Measurements from ENCODE around the gene FNDC8. TPM values are rescaled to one million over a fixed set of nuclear protein-coding genes. Genes with fewer than 3 reads are reported as not detected.
A peak's percentile ranks its signal among the peaks of the same experiment; 100 is the strongest.
"Not testable (repeated sequence)": the region's sequence is repeated elsewhere in the genome, so short reads cannot be mapped to it uniquely, and the experiment has no call there.

Gene FNDC8
- total RNA-seq, 1 experiment from 2014 or later: not detected

DNA sequence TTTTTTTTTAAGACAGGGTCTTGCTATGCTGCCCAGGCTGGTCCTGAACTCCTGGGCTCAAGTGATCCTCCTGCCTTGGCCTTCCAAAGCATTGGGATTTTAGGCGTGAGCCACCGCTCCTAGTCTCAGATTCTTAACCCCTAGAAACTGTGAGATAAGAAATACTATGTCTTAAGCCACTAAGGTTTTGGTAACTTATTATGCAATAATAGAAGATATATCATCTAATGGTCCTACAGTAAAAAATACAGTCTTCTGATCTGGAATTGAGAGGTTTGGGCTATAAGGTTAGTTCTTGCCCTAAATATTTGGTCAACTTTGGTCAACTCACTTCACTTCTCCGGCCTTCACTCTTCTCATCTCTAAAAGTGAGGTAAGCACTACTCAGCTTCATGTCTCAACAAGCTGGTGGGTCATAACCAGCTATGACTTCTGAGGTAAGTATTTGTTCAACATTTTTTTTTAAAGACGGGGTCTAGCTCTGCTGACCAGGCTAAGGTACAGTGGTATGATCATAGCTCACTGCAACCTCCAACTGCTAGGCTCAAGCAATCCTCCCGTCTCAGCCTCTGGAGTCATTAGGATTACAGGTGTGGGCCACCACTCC, 16.5 kb upstream of the FNDC8 start:
- no peaks in the 10 kb centered on the region for H3K27me3 ChIP-seq (replicated peaks)
- H3K4me3 ChIP-seq: no peak overlapping the region
- H3K4me1 ChIP-seq (replicated peaks): peaks cover 4% of the 10 kb centered on the region
- no peak overlapping the region for H3K27ac ChIP-seq
- no peak for DNase-seq (ENCODE audit: low read depth in 1 of 2, low spot score in 2 of 2)
- H3K36me3 ChIP-seq: peaks cover 49% of the 10 kb centered on the region
- no peaks in the 10 kb centered on the region for H3K9me3 ChIP-seq (replicated peaks)

DNA sequence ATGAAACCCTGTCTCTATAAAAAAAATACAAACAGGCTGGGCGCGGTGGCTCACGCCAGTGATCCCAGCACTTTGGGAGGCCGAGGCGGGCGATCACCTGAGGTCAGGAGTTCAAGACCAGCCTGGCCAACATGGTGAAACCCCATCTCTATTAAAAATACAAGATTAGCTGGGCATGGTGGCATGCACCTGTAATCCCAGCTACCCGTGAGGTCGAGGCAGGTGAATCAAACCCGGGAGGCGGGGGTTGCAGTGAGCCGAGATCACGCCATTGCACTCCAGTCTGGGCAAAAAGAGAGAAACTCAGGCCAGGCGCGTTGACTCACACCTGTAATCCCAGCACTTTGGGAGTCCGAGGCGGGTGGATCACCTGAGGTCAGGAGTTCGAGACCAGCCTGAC, 10.6 kb upstream of the FNDC8 start:
- not testable (repeated sequence) for H3K27ac ChIP-seq; DNase-seq (ENCODE audit: low read depth in 1 of 2, low spot score in 2 of 2); H3K9me3 ChIP-seq (replicated peaks); H3K4me3 ChIP-seq; H3K27me3 ChIP-seq (replicated peaks)
- Histone ChIP-seq H3K36me3 (peaks cover 40% of the 10 kb centered on the region), H3K4me1 (replicated peaks) (peaks cover 11% of the 10 kb centered on the region)

DNA sequence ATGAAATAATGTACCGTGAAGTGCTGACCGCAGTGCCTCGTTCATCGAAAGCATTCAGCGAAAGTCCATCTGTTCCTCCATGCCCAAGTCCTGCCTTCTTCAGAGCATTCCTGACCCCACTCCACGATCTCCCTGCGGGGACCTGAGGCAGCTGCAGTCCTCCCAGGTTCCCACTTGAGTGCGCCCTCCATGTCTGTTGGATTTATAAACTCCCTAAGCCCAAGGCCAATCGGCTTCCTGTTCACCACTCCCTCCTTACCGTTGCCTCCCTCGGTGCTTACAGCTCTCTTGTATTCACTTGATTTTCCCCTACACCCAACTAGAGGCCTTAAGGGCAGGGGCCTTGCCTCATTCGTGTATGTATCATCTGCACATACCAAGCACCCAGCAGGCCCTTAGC, 4.6 kb upstream of the FNDC8 start:
- no peak for DNase-seq (ENCODE audit: low read depth in 1 of 2, low spot score in 2 of 2)
- Histone ChIP-seq H3K4me3 (no peak overlapping the region), H3K36me3 (peaks cover 41% of the 10 kb centered on the region), H3K27ac (no peak overlapping the region), H3K4me1 (replicated peaks) (peaks cover 43% of the 10 kb centered on the region), H3K27me3 (replicated peaks) (no peaks in the 10 kb centered on the region), H3K9me3 (replicated peaks) (no peaks in the 10 kb centered on the region)

DNA sequence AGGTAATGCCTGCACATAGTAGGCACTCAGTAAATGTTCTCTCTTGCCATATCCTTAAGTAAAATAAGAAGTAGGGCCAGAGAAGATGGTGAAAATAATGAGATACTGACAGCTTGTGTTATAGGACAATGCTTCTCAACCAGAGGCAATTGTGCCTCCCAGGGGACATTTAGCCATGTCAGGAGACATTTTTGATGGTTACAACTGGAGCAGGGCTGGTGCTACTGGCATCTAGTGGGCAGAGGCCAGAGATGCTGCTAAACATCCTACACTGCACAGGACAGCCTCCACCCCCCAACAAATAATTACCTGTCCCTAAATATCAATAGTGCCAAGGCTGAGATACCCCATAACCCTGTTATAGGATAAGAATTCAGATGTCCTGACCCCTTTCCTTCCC, 3.4 kb upstream of the FNDC8 start:
- Histone ChIP-seq H3K27me3 (replicated peaks) (no peaks in the 10 kb centered on the region), H3K4me1 (replicated peaks) (peaks cover 43% of the 10 kb centered on the region), H3K36me3 (peaks cover 36% of the 10 kb centered on the region), H3K4me3 (no peak overlapping the region), H3K9me3 (replicated peaks) (no peaks in the 10 kb centered on the region), H3K27ac (no peak overlapping the region)
- DNase-seq (ENCODE audit: low read depth in 1 of 2, low spot score in 2 of 2): peak in 1 of 2 experiments; percentile 18

DNA sequence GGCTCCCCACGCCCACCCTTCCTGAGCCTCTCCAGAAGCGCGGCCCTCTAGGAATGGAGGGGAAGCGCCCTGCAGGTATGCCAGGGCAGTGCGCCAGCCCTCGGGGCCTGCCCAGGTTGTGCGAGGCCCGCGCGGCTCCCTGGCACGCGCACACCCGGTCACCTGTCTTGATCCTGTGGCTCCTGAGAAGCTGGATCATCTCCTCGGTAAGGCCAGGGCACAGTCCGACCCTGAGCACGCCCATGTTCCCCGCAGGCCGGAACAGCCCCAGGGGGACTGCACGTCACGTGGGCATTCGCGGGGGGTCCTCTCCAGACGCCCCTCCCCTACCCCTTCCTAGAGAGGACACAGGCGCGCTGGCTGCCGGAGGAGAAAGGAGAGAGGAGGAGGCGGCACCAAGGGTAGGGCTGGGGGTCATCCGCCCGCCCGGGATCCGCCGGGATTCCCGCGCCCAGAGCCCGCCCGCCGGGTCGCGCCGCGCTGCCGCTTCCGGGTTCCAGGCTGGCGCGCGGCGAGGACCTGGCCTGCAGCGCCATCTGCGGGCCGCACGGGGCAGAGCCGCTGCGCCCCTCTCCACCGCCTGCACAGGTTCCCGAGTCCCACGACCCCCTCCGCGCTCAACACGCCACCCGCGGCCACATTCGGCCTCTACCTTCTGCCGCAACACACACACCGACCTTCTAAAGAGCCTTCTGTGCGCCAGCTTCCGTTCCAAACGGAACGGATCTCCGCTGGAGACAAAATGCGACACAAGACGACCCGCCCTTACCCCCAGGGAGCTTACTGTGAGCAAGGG, 1.8 kb upstream of the FNDC8 start, which contains the start of gene RAD51D:
TSS of gene RAD51D (minus strand) at position 491 of the 796 bp plus-strand sequence. CDS start at position 244, 247 bp downstream.
- H3K36me3 ChIP-seq: peaks cover 34% of the 10 kb centered on the region
- peak; percentile 80 to 85 for DNase-seq (ENCODE audit: low read depth in 1 of 2, low spot score in 2 of 2)
- no peaks in the 10 kb centered on the region for H3K27me3 ChIP-seq (replicated peaks)
- peak within 1 kb of the TSS; percentile 66 for H3K4me3 ChIP-seq
- peak within 1 kb of the TSS; percentile 66 for H3K27ac ChIP-seq
- H3K9me3 ChIP-seq (replicated peaks): no peaks in the 10 kb centered on the region
- H3K4me1 ChIP-seq (replicated peaks): peaks cover 43% of the 10 kb centered on the region

DNA sequence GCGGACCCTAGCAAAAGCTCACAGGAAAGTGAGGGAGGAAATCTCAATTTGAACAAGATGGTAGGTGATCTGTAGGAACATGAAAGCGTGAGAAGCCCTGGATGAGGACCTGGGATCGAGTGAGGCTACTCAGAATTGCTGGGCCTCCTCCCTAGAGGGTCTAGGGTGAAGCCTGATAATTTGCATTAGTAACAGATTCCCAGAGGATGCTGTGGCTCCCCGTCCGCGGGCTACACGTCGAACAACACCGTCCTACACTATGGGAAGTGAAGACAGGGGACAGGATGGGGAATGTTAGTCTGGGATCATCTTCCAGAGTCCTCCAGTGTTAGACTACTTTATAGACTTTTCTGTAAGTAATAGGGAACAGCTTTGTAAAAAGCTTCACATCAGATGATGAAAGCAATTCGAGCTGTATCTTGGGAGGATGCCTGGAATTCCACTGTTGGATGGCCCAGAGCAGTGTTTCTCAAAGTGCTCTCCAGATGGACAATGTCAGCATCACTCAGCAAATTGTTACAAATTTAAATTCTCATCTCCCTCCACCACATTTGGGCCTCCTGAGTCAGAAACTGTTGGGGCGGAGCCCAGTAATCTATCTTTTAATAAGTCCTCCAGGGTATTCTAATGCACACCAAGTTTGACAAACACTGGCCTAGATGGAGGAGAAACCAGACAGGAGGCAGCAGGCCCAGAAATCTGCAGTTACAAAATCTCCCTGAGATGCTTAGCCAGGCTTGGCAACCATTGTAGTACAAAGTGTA, 6.5 kb downstream of the FNDC8 start:
- DNase-seq (ENCODE audit: low read depth in 1 of 2, low spot score in 2 of 2): no peak
- Histone ChIP-seq H3K4me1 (replicated peaks) (no peaks in the 10 kb centered on the region), H3K27me3 (replicated peaks) (no peaks in the 10 kb centered on the region), H3K4me3 (no peak overlapping the region), H3K9me3 (replicated peaks) (no peaks in the 10 kb centered on the region), H3K27ac (no peak overlapping the region), H3K36me3 (peaks cover 18% of the 10 kb centered on the region)

DNA sequence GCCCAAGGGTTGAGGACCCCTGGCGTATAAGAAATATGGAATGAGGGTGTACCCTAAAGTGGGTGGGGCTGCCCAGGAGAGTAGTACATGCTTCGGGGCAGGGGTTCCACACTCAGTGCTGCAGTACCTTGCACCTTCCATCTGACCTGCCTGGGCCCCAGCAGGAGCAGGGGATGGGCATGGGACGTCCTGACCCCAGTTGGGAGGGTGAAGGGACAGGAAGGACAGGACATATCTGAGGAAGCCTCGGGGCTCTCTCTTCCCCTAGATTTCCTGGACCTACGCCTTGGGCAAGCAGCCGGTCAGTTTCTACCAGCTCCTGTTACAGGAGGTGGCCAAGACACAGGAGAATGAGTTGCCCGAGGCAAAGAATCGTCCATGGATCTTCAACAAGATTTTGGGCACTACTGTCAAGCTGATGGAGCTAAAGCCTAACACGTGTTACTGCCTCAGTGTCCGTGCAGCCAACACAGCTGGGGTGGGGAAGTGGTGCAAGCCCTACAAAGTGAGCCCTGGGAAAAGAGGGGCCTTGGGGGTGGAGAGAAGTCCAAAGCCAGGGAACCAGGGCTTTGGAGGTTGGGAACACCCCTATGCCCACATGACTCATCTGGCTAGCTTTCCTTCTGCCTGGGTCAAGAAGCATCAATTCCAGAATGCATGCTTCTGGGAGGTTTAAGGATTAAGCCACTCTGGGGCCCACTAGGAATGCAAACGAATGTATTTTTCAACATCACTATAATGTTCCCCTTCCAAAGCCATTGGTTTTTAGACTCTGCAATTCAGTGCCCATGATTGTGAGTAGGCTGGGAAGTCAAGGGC, 7.9 kb downstream of the FNDC8 start:
- H3K9me3 ChIP-seq (replicated peaks): no peaks in the 10 kb centered on the region
- H3K36me3 ChIP-seq: peaks cover 32% of the 10 kb centered on the region
- no peaks in the 10 kb centered on the region for H3K27me3 ChIP-seq (replicated peaks)
- H3K27ac ChIP-seq: no peak overlapping the region
- H3K4me1 ChIP-seq (replicated peaks): no peaks in the 10 kb centered on the region
- no peak overlapping the region for H3K4me3 ChIP-seq
- no peak for DNase-seq (ENCODE audit: low read depth in 1 of 2, low spot score in 2 of 2)

DNA sequence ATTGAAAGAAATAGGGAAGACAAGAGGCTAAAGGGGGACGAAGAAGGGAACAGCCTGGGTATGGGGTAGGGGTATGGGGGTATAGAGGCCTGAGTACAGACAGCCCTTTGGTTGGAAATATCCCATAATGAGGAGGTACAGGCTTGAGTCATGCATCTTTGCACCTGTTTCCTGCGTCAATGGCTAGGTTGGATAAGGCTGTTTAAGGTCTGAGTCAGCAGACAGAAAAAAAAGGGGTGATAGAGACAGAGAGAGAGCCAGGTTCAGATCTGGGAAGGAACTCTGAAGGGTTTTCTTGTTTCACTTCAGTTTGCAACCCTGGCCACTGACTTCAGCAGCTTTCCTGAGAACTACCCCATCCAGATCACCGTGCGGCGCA, 8.5 kb downstream of the FNDC8 start:
- H3K36me3 ChIP-seq: peaks cover 38% of the 10 kb centered on the region
- no peaks in the 10 kb centered on the region for H3K9me3 ChIP-seq (replicated peaks)
- H3K4me1 ChIP-seq (replicated peaks): no peaks in the 10 kb centered on the region
- no peaks in the 10 kb centered on the region for H3K27me3 ChIP-seq (replicated peaks)
- DNase-seq (ENCODE audit: low read depth in 1 of 2, low spot score in 2 of 2): no peak
- no peak overlapping the region for H3K4me3 ChIP-seq
- no peak overlapping the region for H3K27ac ChIP-seq

DNA sequence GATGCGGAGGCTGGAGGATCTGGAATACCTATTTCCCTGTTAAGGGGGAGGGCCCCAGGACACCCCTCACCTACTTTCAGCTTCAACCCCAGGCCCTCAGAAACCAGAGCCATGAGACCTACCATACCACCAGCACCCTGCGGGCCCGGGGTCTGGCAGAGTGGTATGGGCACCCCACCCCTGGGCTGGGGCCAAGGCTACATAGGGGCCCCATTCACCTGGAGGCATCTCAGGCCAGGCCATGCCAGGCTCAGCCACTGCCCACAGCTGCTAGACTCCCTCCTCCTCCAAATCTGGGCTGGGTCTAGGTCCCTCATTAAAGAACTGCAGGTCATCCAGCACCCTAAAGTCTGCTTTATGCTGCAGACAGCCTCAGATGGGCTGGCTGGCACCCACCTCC, 9.0 kb downstream of the FNDC8 start:
- no peaks in the 10 kb centered on the region for H3K27me3 ChIP-seq (replicated peaks)
- DNase-seq (ENCODE audit: low read depth in 1 of 2, low spot score in 2 of 2): no peak
- H3K9me3 ChIP-seq (replicated peaks): no peaks in the 10 kb centered on the region
- no peak overlapping the region for H3K4me3 ChIP-seq
- no peak overlapping the region for H3K27ac ChIP-seq
- H3K36me3 ChIP-seq: peaks cover 43% of the 10 kb centered on the region
- no peaks in the 10 kb centered on the region for H3K4me1 ChIP-seq (replicated peaks)

DNA sequence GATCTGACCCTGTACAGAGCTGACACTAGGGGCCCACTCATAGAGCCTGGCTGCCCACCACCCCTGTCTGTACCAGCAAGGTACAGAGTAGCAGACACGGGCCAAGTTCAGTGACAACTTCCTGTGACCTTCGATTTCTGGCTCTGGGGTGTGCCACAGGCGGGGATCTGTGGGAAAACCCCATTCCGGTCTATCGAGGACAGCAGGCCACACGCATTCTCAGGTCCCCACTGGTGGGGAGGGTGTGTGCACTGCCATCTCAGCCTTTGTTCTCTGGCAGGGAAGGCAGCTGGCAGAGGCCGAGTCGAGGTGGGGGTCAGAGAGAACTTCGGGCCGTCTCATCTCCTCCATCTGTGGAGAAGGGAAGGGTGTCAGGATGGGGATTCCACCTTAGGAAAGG, 10.7 kb downstream of the FNDC8 start:
- no peak overlapping the region for H3K4me3 ChIP-seq
- H3K4me1 ChIP-seq (replicated peaks): no peaks in the 10 kb centered on the region
- H3K27ac ChIP-seq: no peak overlapping the region
- no peak for DNase-seq (ENCODE audit: low read depth in 1 of 2, low spot score in 2 of 2)
- peaks cover 58% of the 10 kb centered on the region for H3K36me3 ChIP-seq
- H3K27me3 ChIP-seq (replicated peaks): no peaks in the 10 kb centered on the region
- no peaks in the 10 kb centered on the region for H3K9me3 ChIP-seq (replicated peaks)

DNA sequence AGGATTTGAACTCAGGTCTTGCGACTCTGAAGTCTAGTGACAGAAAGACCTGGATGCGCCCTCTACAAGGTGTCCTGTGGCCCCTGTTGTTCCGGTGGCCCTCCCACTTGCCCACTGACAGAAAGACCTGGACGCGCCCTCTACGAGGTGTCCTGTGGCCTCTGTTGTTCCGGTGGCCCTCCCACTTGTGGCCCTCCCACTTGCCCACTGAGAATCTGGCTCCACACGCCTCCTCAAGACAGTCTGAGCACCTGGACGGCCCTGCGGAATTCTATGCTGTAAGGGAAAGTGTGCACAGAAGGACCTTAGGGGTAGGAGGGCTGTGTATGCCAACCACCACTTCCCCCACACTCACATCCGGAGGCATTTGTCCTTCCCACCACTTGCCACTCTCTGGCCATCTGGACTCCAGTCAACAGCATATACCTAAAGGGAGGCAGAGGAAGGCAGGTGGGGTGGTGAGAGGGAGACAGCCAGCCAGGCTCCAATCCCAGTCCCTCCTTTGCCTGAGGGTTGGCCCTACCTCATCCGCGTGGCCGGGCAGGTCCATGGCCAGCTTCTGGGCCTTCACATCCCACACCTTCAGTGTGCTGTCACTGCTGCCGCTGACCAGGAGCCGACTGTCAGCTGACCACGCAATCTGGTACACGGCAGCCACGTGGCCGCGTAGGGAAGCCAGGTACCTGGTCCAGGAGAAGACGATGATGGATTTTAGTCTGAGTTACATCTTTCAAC, 11.6 kb downstream of the FNDC8 start:
- Histone ChIP-seq H3K4me1 (replicated peaks) (no peaks in the 10 kb centered on the region), H3K36me3 (peaks cover 65% of the 10 kb centered on the region), H3K27me3 (replicated peaks) (no peaks in the 10 kb centered on the region), H3K27ac (no peak overlapping the region), H3K4me3 (no peak overlapping the region), H3K9me3 (replicated peaks) (no peaks in the 10 kb centered on the region)
- no peak for DNase-seq (ENCODE audit: low read depth in 1 of 2, low spot score in 2 of 2)

DNA sequence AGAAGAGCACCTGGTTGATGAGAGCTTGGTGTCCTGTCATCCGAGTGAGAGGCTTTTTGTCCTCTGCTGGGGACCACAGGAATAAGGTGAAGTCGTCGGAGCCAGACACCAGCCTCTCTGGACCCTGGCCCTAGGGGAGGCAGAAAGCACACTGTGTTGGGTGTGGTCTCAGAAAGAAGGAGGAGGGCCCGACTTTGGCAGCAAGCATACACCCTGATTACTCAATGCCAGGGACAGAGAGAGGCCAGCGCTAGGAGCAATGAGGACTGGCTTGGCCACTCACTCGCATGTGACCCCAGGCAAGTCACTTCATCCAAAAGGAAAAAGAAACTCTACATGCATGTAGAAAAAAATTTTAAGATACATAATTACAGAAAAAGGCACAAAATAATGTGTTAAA, 13.9 kb downstream of the FNDC8 start:
- no peaks in the 10 kb centered on the region for H3K27me3 ChIP-seq (replicated peaks)
- no peaks in the 10 kb centered on the region for H3K9me3 ChIP-seq (replicated peaks)
- H3K4me3 ChIP-seq: no peak overlapping the region
- H3K27ac ChIP-seq: no peak overlapping the region
- H3K36me3 ChIP-seq: peaks cover 83% of the 10 kb centered on the region
- DNase-seq (ENCODE audit: low read depth in 1 of 2, low spot score in 2 of 2): no peak
- H3K4me1 ChIP-seq (replicated peaks): no peaks in the 10 kb centered on the region

DNA sequence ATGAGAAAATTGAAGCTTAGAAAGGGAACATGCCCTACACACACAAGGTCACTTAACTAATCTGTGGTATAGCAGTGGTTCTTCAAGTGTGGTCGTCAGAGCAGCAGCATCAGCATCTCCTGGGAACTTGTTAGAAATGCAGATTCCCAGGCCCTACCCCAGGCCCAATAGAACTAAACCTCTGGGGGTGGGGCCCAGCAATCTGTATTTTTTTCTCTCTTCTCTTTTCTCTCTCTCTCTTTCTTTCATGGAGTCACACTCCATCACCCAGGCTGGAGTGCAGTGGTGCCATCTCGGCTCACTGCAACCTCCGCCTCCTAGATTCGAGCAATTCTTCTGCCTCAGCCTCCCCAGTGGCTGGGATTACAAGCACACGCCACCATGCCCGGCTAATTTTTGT, 16.8 kb downstream of the FNDC8 start:
- H3K36me3 ChIP-seq: peaks cover 67% of the 10 kb centered on the region
- DNase-seq (ENCODE audit: low read depth in 1 of 2, low spot score in 2 of 2): no peak
- no peak overlapping the region for H3K27ac ChIP-seq

More for the DNA sequence above, 16.8 kb downstream of the FNDC8 start:
- no peaks in the 10 kb centered on the region for H3K9me3 ChIP-seq (replicated peaks)
- no peaks in the 10 kb centered on the region for H3K27me3 ChIP-seq (replicated peaks)
- H3K4me1 ChIP-seq (replicated peaks): peaks cover 5% of the 10 kb centered on the region; the same call in 1 of the 2 replicates
- H3K4me3 ChIP-seq: no peak overlapping the region
